OCI-LY1 (cell line): ENCODE data around the gene PDE11A.
"Not testable (repeated sequence)": the region's sequence is repeated elsewhere in the genome, so short reads cannot be mapped to it uniquely, and the experiment has no call there.

Source experiments
- CTCF ChIP-seq: fragments of 200-600 bp; sonication (generic), shearing (Covaris generic); IDR thresholded peaks from 2 replicates; pipeline ENCODE4 v1.5.1; 2017; ENCODE audit warnings: mild to moderate bottlenecking, antibody characterized with exemption, low read length, moderate library complexity, mixed read lengths
- EZH2 ChIP-seq: fragments of 200-600 bp; sonication (generic), shearing (Covaris generic); IDR thresholded peaks from 2 replicates; pipeline ENCODE4 v1.8.0; 2017; ENCODE audit warnings: borderline replicate concordance, mixed run types, mild to moderate bottlenecking, antibody characterized with exemption, low read length, moderate library complexity, mixed read lengths

DNA sequence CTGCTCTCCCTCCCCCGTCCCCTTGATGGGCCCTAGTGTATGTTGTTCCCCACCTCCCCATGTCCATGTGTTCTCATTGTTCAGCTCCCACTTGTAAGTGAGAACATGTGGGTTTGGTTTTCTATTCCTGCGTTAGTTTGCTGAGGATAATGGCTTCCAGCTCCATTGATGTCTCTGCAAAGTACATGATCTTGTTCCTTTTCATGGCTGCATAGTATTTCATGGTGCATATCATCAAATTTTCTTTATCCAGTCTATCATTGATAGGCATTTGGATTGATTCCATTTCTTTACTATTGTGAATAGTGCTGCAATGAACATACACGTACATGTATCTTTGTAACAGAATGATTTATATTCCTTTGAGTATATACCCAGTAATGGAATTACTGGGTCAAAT is 6.7 kb upstream of the PDE11A start:
- TF ChIP-seq CTCF, EZH2: not testable (repeated sequence)
